HG02938 (cell line): Measurements from ENCODE around the gene OR51T1.

Experiments used
- ATAC-seq: cut with Tn5 transposase; IDR thresholded peaks from one replicate; pipeline ENCODE4 v1.9.1; 2021; ENCODE audit warnings: mild to moderate bottlenecking, moderate library complexity; ENCODE audit not compliant: unreplicated experiment

The OR51T1 gene

GRCh38 chr11:4924239-4924638 lies 42.5 kb downstream of the OR51T1 start, which contains the start of gene OR51G1:
TSS of gene OR51G1 (minus strand) at chr11:4924339. CDS start at chr11:4924339, 0 bp downstream.
- no peak for ATAC-seq

GRCh38 chr11:4926608-4927007 lies 44.9 kb downstream of the OR51T1 start:
- ATAC-seq, result no peak
